HEK293 (cell line): ENCODE results near the gene CSK.

Source experiments
- MYNN ChIP-seq: fragments of 450-650 bp; formaldehyde crosslinking; IDR thresholded peaks from 2 replicates; pipeline ENCODE4 v1.5.1; 2016; ENCODE audit warnings: missing biosample characterization, missing genetic modification characterization, borderline replicate concordance
- ZNF112 ChIP-seq: fragments of 450-650 bp; formaldehyde crosslinking; IDR thresholded peaks from 2 replicates; pipeline ENCODE4 v1.5.0; 2017; ENCODE audit warnings: missing biosample characterization, missing genetic modification characterization
- ZNF157 ChIP-seq: fragments of 450-650 bp; formaldehyde crosslinking; IDR thresholded peaks from 2 replicates; pipeline ENCODE4 v1.5.1; 2016; ENCODE audit warnings: missing biosample characterization, missing genetic modification characterization
- TF ChIP-seq, protein P1 (sequence below): fragments of 450-650 bp; formaldehyde crosslinking; IDR thresholded peaks from 2 replicates; pipeline ENCODE4 v1.5.1; 2016; ENCODE audit warnings: missing biosample characterization, missing genetic modification characterization
- TF ChIP-seq, protein P2 (sequence below): fragments of 450-650 bp; formaldehyde crosslinking; IDR thresholded peaks from 2 replicates; pipeline ENCODE4 v1.5.1; 2017; ENCODE audit warnings: missing biosample characterization, missing genetic modification characterization
- TF ChIP-seq, protein P3 (sequence below): fragments of 450-650 bp; formaldehyde crosslinking; IDR thresholded peaks from 2 replicates; pipeline ENCODE4 v1.5.1; 2016; ENCODE audit warnings: missing biosample characterization, missing genetic modification characterization

DNA sequence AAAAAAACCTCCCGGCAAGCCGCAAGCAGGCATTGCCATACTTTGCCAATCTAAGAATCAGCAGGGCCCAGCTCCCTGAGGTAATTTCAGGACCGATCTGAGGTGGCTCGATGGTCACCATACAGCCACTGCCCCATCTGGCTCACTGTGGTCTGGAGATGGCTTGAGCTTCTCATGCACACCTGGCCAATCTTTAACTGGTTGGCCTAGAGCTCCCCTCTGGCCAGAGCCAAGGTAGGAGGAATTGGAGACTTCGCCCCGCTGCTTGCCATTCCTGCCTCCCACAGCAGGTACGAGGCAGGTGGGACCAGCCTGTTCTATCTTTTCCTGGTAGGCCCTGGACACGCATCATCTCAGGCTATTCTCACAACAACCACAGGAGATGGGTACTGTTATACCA is 23.1 kb upstream of the CSK start:
- TF ChIP-seq MYNN: no peak
- TF ChIP-seq, protein P1, sequence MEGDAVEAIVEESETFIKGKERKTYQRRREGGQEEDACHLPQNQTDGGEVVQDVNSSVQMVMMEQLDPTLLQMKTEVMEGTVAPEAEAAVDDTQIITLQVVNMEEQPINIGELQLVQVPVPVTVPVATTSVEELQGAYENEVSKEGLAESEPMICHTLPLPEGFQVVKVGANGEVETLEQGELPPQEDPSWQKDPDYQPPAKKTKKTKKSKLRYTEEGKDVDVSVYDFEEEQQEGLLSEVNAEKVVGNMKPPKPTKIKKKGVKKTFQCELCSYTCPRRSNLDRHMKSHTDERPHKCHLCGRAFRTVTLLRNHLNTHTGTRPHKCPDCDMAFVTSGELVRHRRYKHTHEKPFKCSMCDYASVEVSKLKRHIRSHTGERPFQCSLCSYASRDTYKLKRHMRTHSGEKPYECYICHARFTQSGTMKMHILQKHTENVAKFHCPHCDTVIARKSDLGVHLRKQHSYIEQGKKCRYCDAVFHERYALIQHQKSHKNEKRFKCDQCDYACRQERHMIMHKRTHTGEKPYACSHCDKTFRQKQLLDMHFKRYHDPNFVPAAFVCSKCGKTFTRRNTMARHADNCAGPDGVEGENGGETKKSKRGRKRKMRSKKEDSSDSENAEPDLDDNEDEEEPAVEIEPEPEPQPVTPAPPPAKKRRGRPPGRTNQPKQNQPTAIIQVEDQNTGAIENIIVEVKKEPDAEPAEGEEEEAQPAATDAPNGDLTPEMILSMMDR: no peak
- TF ChIP-seq ZNF112: no peak
- TF ChIP-seq, protein P2, sequence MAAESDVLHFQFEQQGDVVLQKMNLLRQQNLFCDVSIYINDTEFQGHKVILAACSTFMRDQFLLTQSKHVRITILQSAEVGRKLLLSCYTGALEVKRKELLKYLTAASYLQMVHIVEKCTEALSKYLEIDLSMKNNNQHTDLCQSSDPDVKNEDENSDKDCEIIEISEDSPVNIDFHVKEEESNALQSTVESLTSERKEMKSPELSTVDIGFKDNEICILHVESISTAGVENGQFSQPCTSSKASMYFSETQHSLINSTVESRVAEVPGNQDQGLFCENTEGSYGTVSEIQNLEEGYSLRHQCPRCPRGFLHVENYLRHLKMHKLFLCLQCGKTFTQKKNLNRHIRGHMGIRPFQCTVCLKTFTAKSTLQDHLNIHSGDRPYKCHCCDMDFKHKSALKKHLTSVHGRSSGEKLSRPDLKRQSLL: no peak
- TF ChIP-seq ZNF157 (tag by site-specific recombination): no peak
- TF ChIP-seq, protein P3, sequence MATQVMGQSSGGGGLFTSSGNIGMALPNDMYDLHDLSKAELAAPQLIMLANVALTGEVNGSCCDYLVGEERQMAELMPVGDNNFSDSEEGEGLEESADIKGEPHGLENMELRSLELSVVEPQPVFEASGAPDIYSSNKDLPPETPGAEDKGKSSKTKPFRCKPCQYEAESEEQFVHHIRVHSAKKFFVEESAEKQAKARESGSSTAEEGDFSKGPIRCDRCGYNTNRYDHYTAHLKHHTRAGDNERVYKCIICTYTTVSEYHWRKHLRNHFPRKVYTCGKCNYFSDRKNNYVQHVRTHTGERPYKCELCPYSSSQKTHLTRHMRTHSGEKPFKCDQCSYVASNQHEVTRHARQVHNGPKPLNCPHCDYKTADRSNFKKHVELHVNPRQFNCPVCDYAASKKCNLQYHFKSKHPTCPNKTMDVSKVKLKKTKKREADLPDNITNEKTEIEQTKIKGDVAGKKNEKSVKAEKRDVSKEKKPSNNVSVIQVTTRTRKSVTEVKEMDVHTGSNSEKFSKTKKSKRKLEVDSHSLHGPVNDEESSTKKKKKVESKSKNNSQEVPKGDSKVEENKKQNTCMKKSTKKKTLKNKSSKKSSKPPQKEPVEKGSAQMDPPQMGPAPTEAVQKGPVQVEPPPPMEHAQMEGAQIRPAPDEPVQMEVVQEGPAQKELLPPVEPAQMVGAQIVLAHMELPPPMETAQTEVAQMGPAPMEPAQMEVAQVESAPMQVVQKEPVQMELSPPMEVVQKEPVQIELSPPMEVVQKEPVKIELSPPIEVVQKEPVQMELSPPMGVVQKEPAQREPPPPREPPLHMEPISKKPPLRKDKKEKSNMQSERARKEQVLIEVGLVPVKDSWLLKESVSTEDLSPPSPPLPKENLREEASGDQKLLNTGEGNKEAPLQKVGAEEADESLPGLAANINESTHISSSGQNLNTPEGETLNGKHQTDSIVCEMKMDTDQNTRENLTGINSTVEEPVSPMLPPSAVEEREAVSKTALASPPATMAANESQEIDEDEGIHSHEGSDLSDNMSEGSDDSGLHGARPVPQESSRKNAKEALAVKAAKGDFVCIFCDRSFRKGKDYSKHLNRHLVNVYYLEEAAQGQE (tag by site-specific recombination): no peak
